ENCODE results near the gene PSRC1. TPM values are rescaled to one million over a fixed set of nuclear protein-coding genes. Genes with fewer than 3 reads are reported as not detected.

The PSRC1 gene
- total and polyA plus RNA-seq, 2 donors (not counting 3 experiments of a cell fraction or from before 2014, with no cell fraction given), result 25.0 to 29.3 TPM

- no peak overlapping the region for H3K4me3 ChIP-seq (replicated peaks in 1 of 3; ENCODE audit: insufficient read depth in 1 of 3, low read depth in 1 of 3, low read length in 3 of 3)
- no peaks in the 10 kb centered on the region for H3K9me3 ChIP-seq (replicated peaks; ENCODE audit: control insufficient read depth, insufficient read depth, low read length)
- no TSS peak for BruUV-seq (replicated peaks)
- DNase-seq (ENCODE audit: low read depth, low spot score) (no peak), FAIRE-seq (no peak)
- no peak overlapping the region for H2AFZ ChIP-seq (ENCODE audit: low read depth, low read length)
- dilution Hi-C loops (cut with MboI; ENCODE audit: extremely low pct_ligation_motif_present, low sequenced_read_pairs), result no loop called here
- H3K27me3 ChIP-seq (ENCODE audit: control insufficient read depth in 2 of 2, insufficient read depth in 2 of 2, low read length in 2 of 2), result no peaks in the 10 kb centered on the region
- POLR2A ChIA-PET, result no interaction called here
- H3K27ac ChIP-seq (ENCODE audit: insufficient read depth, low read depth, low read length), result no peak overlapping the region
- H3K79me2 ChIP-seq (ENCODE audit: control insufficient read depth, insufficient read depth, low read length), result no peaks in the 10 kb centered on the region
- no peaks in the 10 kb centered on the region for H3K4me1 ChIP-seq (ENCODE audit: control insufficient read depth, extremely low read depth, insufficient read depth, low read length)
- no peaks in the 10 kb centered on the region for H3K9me1 ChIP-seq (replicated peaks; ENCODE audit: control insufficient read depth, extremely low read depth, insufficient read depth, low read length)
- H4K20me1 ChIP-seq (replicated peaks; ENCODE audit: control insufficient read depth, extremely low read depth, insufficient read depth, low read length), result no peaks in the 10 kb centered on the region
- CTCF ChIA-PET, result interaction anchor here (0.8 to 2.0 kb wide), 2 partner anchors 9 to 126 kb away, joined by 3 to 8 read pairs; no protein-coding TSS in a partner anchor
- no peak overlapping the region for H3K9ac ChIP-seq (replicated peaks; ENCODE audit: extremely low read depth, insufficient read depth, low read length)
- no peak overlapping the region for H3K4me2 ChIP-seq (ENCODE audit: insufficient read depth, low read length)
- TF ChIP-seq GATA2 (IDR thresholded peaks at IDR 0.05; ENCODE audit: insufficient read depth, insufficient read length, low read depth, low read length), result no peak
- no peak for TF ChIP-seq JUN (IDR thresholded peaks at IDR 0.05; ENCODE audit: borderline replicate concordance, insufficient read depth, insufficient read length, low read depth)
- TF ChIP-seq CTCF (IDR thresholded peaks at IDR 0.05; ENCODE audit: extremely low read depth in 1 of 2, insufficient read depth in 1 of 2, low read depth in 1 of 2, low read length in 2 of 2), result no peak
- no peak for TF ChIP-seq POLR2AphosphoS5 (IDR thresholded peaks at IDR 0.05; ENCODE audit: insufficient read depth, low read depth, low read length)
- TF ChIP-seq MAX (IDR thresholded peaks at IDR 0.05; ENCODE audit: insufficient read depth, insufficient read length), result no peak
- TF ChIP-seq EZH2 (IDR thresholded peaks at IDR 0.05; ENCODE audit: borderline replicate concordance, low read depth, low read length, severe bottlenecking), result no peak
- TF ChIP-seq MYC (IDR thresholded peaks at IDR 0.05; ENCODE audit: low read depth, low read length), result no peak
- no peak for TF ChIP-seq POLR2A (IDR thresholded peaks at IDR 0.05; ENCODE audit: low read depth, low read length)
- no peak for TF ChIP-seq FOS (IDR thresholded peaks at IDR 0.05; ENCODE audit: borderline replicate concordance, insufficient read depth, low read length)
- intact Hi-C loops (cut with micrococcal nuclease), result loop anchor here (10.0 kb wide), 1 partner anchor 212 kb away; the partner anchor contains the start of gene ATXN7L2
- no peaks in the 10 kb centered on the region for H3K36me3 ChIP-seq (ENCODE audit: control insufficient read depth in 2 of 2, extremely low read depth in 1 of 2, insufficient read depth in 2 of 2, low read length in 2 of 2)
Measured at GRCh38 chr1:109272831-109273547, 10.0 kb downstream of the PSRC1 start.

Measured in endothelial cell of umbilical vein (primary cell).